Lung (tissue), 12 donors: Measurements from ENCODE around the gene ARID5B. TPM values are rescaled to one million over a fixed set of nuclear protein-coding genes. Genes with fewer than 3 reads are reported as not detected.

Source experiments
- ATAC-seq: fragments of 200-7000 bp; cut with Tn5 transposase; one replicate; pipeline ENCODE4 v1.9.1; 2020; ENCODE audit warnings: moderate number of reproducible peaks; ENCODE audit not compliant: insufficient read depth, low FRiP score
- DNase-seq, 3 donors: peaks; one replicate each; pipeline ENCODE4 v3.0.0-alpha.2; 2013 to 2017
- H3K27ac ChIP-seq, 2 donors: one replicate each; pipeline ENCODE4 v1.5.1; 2013; ENCODE audit warnings: mild to moderate bottlenecking in 2 of 2, moderate library complexity in 2 of 2, control low read depth in 1 of 2, inconsistent platforms in 1 of 2, low read depth in 1 of 2, low read length in 1 of 2
- H3K27me3 ChIP-seq, 3 donors: one replicate each; pipeline ENCODE4 v1.5.1; 2013; ENCODE audit warnings: low read length in 2 of 3; ENCODE audit not compliant: control insufficient read depth in 3 of 3, insufficient read depth in 3 of 3
- H3K36me3 ChIP-seq, 4 donors: one replicate each; pipeline ENCODE4 v1.5.1; 2013; ENCODE audit warnings: low read length in 4 of 4, mild to moderate bottlenecking in 1 of 4, moderate library complexity in 1 of 4; ENCODE audit not compliant: control insufficient read depth in 4 of 4, insufficient read depth in 4 of 4
- H3K4me1 ChIP-seq, 5 donors: one replicate each; pipeline ENCODE4 v1.5.1; 2013; ENCODE audit warnings: low read length in 5 of 5, mild to moderate bottlenecking in 2 of 5, moderate library complexity in 1 of 5; ENCODE audit not compliant: control insufficient read depth in 5 of 5, insufficient read depth in 5 of 5
- H3K4me3 ChIP-seq: one replicate; pipeline ENCODE4 v1.5.1; 2013; ENCODE audit warnings: mild to moderate bottlenecking, control low read depth, moderate library complexity
- H3K9ac ChIP-seq, 2 donors: one replicate each; pipeline ENCODE4 v1.5.1; 2013; ENCODE audit warnings: low read length in 2 of 2, control low read depth in 1 of 2; ENCODE audit not compliant: insufficient read depth in 1 of 2
- H3K9me3 ChIP-seq, 4 donors: one replicate each; pipeline ENCODE4 v1.5.1; 2013; ENCODE audit warnings: low read length in 3 of 4, mild to moderate bottlenecking in 1 of 4, moderate library complexity in 1 of 4; ENCODE audit not compliant: control insufficient read depth in 4 of 4, insufficient read depth in 3 of 4
- CTCF ChIP-seq: IDR thresholded peaks from 2 replicates; pipeline ENCODE4 v1.5.1; 2012; ENCODE audit warnings: mild to moderate bottlenecking; ENCODE audit errors: control extremely low read depth, extremely low read depth
- WGBS, 2 donors: extraction: QIAGEN DNeasy Blood & Tissue Kit; methylation state at CpG; one replicate each; pipeline ENCODE4 v1.1.7; 2013; 5-methylcytosine and 5-hydroxymethylcytosine counted together
- polyA plus RNA-seq, 2 donors: library from polyadenylated mRNA; stranded (reverse); fragments of 200-250 nt; gene quantifications; one replicate each; pipeline ENCODE4 v1.2.1, GENCODE V29; 2013
- total RNA-seq, 2 donors: library from RNA; depleted of rRNA in 1 of 2; stranded (reverse); fragments of >200 nt in 1 of 2; gene quantifications; one replicate each; pipeline ENCODE4 v1.2.1, GENCODE V29; 2014 to 2021
- donor health status: control.
- donor health status: control.
- donor health status: Bipolar disorder and iron deficiency.
- donor health status: healthy.
- donor health status: DM: yes; HTN: yes; CAD: no.

ARID5B gene
- total and polyA plus RNA-seq, 4 donors = 7.8 to 95.3 (median 22.0) TPM

GRCh38 chr10:61882621-61883370 is 18.7 kb upstream of the ARID5B start:
- 92 to 95% methylated on average over 6 of the region's 6 CpGs for WGBS, 2 donors
- H3K4me3 ChIP-seq = no peak overlapping the region
- TF ChIP-seq CTCF = no peak
- no peaks in the 10 kb centered on the region for H3K27me3 ChIP-seq
- H3K27ac ChIP-seq = no peak overlapping the region
- H3K9ac ChIP-seq = no peak overlapping the region
- no peaks in the 10 kb centered on the region for H3K4me1 ChIP-seq
- no peak for DNase-seq
- H3K9me3 ChIP-seq = no peaks in the 10 kb centered on the region
- ATAC-seq = no peak
- H3K36me3 ChIP-seq = no peaks in the 10 kb centered on the region

- ATAC-seq (no peak), DNase-seq (no peak)
- Histone ChIP-seq H3K27ac (no peak overlapping the region), H3K9ac (no peak overlapping the region), H3K36me3 (no peaks in the 10 kb centered on the region), H3K9me3 (no peaks in the 10 kb centered on the region), H3K27me3 (no peaks in the 10 kb centered on the region), H3K4me3 (no peak overlapping the region), H3K4me1 (no peaks in the 10 kb centered on the region)
- WGBS, 2 donors = 88 to 91% methylated on average over 7 of the region's 7 CpGs
- TF ChIP-seq CTCF = no peak
Observed at GRCh38 chr10:61883371-61884025, 18.0 kb upstream of the ARID5B start.

GRCh38 chr10:61887772-61888171 is 13.7 kb upstream of the ARID5B start:
- TF ChIP-seq CTCF = no peak
- DNase-seq = no peak
- no peak for ATAC-seq
- Histone ChIP-seq H3K9me3 (no peaks in the 10 kb centered on the region), H3K27ac (no peak overlapping the region), H3K36me3 (no peaks in the 10 kb centered on the region), H3K9ac (no peak overlapping the region), H3K4me3 (no peak overlapping the region), H3K4me1 (peaks cover 0 to 5% (median 0%) of the 10 kb centered on the region in 5 donors), H3K27me3 (no peaks in the 10 kb centered on the region)
